Measurements from ENCODE around the gene THOC6. TPM values are rescaled to one million over a fixed set of nuclear protein-coding genes. Genes with fewer than 3 reads are reported as not detected.

The THOC6 gene
- total RNA-seq, 8 experiments from 2014 or later = 6.8 to 32.1 (median 14.0) TPM

DNA sequence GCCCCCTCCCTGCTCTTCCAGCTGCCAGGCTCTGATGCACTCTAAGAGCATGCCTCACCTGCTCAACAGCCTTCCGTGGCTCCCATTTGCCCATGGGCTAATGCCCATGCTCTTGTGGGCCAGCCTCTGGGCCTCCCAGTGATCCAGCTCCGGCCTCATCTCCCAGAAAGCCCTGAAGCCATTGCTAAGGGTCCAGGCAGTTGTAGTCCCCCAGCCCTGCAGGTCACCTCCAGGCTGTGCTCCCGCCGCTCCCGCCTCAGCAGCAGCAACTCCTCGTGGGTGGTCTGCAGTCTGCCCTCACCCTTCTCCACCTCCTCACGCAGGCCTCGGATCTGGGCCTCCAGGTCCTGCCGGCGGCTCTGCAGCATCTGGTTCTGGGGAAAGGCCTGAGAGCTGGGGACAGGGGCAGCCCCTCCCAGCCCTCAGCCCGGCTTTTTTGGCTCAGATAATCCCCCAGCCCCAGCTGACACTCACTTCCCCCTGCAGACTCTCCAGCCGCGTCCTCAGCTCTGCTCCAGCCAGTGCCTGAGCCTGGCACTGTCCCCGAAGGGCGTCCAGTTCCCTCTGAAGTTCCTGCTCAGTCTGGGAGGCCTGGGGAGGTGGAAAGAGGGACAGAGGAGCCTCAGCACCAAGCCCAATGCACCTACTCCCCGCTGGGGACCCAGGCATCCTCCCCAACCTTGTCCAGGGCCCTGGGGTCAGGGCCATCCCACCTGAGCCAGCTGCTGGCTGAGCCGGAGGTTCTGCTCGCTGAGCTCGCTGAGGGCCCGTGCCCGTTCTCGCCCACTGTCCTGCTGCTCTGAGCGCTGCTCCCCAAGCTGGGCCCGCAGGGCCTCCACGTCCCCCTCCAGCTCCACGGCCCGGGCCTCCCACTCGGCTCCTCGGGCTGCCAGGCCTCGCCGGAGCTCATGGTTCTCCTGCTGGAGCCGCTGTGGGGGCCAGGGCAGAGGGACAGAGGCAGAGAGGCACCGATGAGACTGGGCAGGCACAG, 6.7 kb downstream of the THOC6 start:
- in situ Hi-C loops (cut with MboI; ENCODE audit: low pct_unique_long_range_greater_than_20kb in 2 of 9, low sequenced_read_pairs in 9 of 9, unreplicated experiment in 9 of 9) = loop anchor here in 1 of 9 experiments (25.0 kb wide), 1 partner anchor 107 kb away; the partner anchor contains the start of gene ZNF213
- 45 to 100% (median 60%) methylated on average over 1 to 14 of the region's 33 CpGs; no CpG with 5 or more reads in 5 of the 10 experiments for WGBS, 10 experiments
- Histone ChIP-seq H3K27ac (no peak overlapping the region), H3K4me3 (no peak overlapping the region), H3K4me1 (replicated peaks in 1 of 2) (peaks cover 3 to 9% of the 10 kb centered on the region in 2 donors)
- no peak for ATAC-seq (replicated peaks in 6 of 8)

DNA sequence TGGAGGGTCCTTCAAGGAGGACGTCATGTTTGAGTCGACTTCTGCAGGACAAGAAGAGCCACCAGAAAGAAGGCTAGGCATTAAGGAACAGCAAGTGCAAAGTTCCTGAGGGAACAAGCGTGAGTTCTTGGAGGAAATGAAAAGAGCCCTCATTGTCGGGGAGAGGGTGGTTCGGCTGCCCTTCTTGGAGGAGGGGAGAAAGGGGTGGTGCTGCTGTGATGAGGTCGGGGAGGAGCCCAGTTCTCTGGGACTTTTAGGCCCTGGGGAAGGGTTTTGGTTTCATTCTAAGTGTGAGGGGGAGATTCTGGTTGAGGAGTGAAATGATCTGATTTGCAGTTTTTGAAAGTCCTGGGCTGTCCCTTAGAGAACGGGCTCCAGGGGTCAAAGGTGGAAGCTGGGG, 8.8 kb downstream of the THOC6 start:
- H3K27ac ChIP-seq = no peak overlapping the region
- no peak for ATAC-seq (replicated peaks in 6 of 8)
- no peak overlapping the region for H3K4me3 ChIP-seq
- in situ Hi-C loops (cut with MboI; ENCODE audit: low pct_unique_long_range_greater_than_20kb in 2 of 9, low sequenced_read_pairs in 9 of 9, unreplicated experiment in 9 of 9) = loop anchor here in 1 of 9 experiments (25.0 kb wide), 1 partner anchor 105 kb away; the partner anchor contains the start of gene ZNF213
- WGBS, 10 experiments = 0 to 90% (median 31%) methylated on average over 1 to 4 of the region's 7 CpGs; no CpG with 5 or more reads in 3 of the 10 experiments
- peaks cover 3 to 9% of the 10 kb centered on the region in 2 donors for H3K4me1 ChIP-seq (replicated peaks in 1 of 2)

DNA sequence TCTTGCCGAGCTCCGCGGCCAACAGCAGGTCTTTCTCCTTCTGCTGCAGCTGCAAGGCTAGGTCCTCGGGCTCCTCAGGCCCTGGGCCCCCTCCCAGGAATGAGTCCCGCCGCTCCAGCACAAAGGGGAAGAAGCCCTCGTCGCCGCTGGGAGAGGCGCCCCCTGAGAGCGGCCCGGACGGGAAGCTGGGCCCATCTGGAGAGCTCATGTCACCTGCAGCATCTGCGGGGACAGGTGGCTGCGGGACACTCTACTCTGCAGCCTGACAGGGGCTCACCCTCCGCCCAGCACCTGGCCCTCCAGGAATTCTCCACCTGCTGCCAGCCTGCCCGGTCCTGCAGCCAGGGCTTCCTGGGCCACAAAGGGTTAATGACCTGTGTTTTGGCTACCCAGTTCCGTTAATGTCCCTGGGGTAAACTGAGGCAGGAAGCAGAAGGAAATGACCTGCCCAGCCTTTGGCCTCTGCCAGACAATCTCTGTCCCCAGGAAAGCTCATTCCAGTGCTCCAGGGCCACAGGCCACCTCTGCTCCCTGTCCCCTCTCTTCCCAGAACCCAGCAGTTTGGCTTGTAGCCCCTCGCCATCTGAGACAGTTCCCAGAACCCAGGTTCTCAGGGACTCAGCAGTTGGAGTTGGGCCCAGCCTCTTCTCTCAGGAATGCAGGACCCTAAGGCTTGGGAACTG, 11.6 kb downstream of the THOC6 start:
- 20 to 100% (median 60%) methylated on average over 1 to 11 of the region's 19 CpGs; no CpG with 5 or more reads in 5 of the 10 experiments for WGBS, 10 experiments
- H3K4me1 ChIP-seq (replicated peaks in 1 of 2) = no peaks in the 10 kb centered on the region
- in situ Hi-C loops (cut with MboI; ENCODE audit: low pct_unique_long_range_greater_than_20kb in 2 of 9, low sequenced_read_pairs in 9 of 9, unreplicated experiment in 9 of 9) = loop anchor here in 1 of 9 experiments (25.0 kb wide), 1 partner anchor 102 kb away; the partner anchor contains the start of gene ZNF213
- no peak overlapping the region for H3K4me3 ChIP-seq
- H3K27ac ChIP-seq = no peak overlapping the region
- ATAC-seq (replicated peaks in 6 of 8) = no peak

DNA sequence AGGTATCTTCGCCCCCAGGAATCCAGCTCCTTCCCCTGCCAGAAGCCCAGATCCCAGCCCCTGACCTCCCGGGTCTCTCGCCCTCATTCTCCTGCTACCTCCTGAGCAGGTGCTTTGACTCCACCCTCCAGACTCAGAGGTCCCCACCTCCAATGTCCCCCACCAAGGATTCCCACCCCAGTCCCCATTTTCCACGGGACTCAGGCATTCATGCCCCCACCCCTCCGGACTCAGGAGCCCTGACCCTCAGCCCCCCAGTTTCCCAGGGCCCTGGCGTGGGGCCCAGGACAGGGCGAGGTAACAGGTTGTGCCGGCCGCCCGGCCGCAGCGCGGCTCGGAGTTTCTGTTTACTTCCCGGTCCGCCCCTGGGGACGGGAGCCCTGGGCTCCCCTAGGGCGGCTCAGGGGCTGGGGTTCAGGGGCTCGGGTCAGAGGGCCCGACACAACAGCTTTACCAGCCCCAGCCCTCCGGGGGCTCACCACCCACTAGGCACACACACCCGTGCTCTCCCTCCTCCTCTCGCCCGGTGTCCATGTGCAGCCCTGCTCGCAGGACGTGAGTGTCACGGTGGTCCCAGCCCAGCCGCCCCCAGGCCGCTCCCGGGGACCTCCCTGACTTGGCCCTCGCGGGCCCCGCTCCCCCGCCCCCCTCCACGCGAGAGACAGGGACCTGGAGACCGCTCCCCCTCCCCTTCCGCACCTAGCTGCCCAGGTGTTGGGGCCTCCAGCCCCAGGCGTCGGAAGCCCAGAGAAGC, 12.3 kb downstream of the THOC6 start:
- no peaks in the 10 kb centered on the region for H3K4me1 ChIP-seq (replicated peaks in 1 of 2)
- WGBS, 10 experiments = 10% methylated on average over 2 of the region's 40 CpGs; no CpG with 5 or more reads in 9 of the 10 experiments
- peak in 6 of 8 experiments; percentile 10 to 23 (median 16) for ATAC-seq (replicated peaks in 6 of 8)
- in situ Hi-C loops (cut with MboI; ENCODE audit: low pct_unique_long_range_greater_than_20kb in 2 of 9, low sequenced_read_pairs in 9 of 9, unreplicated experiment in 9 of 9) = loop anchor here in 1 of 9 experiments (25.0 kb wide), 1 partner anchor 101 kb away; the partner anchor contains the start of gene ZNF213
- H3K27ac ChIP-seq = no peak overlapping the region
- no peak overlapping the region for H3K4me3 ChIP-seq

DNA sequence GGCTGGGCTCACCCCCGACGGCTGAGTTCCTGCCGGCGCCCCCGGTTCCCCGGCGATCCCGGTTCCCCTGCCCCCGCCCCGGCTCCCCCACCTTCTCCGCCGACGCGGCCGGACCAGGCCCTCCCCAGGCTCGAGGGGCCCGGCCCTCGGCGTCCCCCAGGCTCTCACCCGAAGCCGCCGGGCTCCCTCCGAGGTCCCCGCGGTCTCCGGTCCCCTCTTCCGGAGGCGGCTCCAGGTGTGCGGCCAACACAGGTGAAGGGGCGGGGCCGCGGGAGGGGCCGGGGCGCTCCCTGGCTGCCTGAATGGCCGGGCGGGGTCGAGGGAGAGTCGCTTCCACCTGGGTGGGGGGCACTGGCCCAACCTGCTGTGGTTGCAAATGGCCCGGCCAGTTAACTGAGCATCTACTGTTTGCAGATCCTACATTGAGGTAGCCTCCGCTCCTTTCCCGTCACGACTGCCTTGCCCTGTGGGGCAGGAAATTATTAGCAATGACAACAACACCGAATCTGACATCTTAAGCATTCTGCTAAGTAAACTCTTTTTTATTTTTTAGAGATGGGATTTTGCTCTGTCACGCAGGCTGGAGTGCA, 13.0 kb downstream of the THOC6 start, which contains the start of gene BICDL2:
BICDL2 (minus strand) TSS at position 219 of the 590 bp plus-strand sequence. CDS start 1,448 bp downstream, outside the sequence.
- ATAC-seq (replicated peaks in 6 of 8) = peak in 2 of 8 experiments; percentile 7 to 9
- in situ Hi-C loops (cut with MboI; ENCODE audit: low pct_unique_long_range_greater_than_20kb in 2 of 9, low sequenced_read_pairs in 9 of 9, unreplicated experiment in 9 of 9) = loop anchor here in 1 of 9 experiments (25.0 kb wide), 1 partner anchor 100 kb away; the partner anchor contains the start of gene ZNF213
- Histone ChIP-seq H3K4me3 (no peak within 1 kb of the TSS), H3K4me1 (replicated peaks in 1 of 2) (no peaks in the 10 kb centered on the region), H3K27ac (no peak within 1 kb of the TSS)
- 10 to 100% (median 51%) methylated on average over 1 to 6 of the region's 44 CpGs; no CpG with 5 or more reads in 4 of the 10 experiments for WGBS, 10 experiments

DNA sequence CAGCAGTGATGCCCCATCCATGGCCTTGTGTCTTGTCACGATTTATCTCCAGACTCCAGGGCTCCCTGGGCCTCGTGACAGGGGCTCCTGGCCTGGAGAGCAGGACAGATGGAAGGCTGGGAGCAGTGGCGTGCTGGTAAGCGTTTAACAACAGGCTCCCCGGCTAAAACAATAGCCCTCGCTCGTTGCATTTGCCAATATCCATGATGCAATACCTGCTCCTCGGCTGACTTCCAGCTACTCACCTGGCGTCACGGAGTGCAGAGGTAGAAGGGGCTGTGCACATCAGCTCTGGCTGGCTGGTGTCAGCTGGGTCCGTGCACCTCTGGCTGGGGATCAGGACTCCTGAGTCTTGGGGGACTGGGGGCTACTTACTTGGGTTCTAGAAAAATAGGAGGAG, 14.4 kb downstream of the THOC6 start:
- Histone ChIP-seq H3K4me3 (no peak overlapping the region), H3K27ac (no peak overlapping the region), H3K4me1 (replicated peaks in 1 of 2) (no peaks in the 10 kb centered on the region)
- in situ Hi-C loops (cut with MboI; ENCODE audit: low pct_unique_long_range_greater_than_20kb in 2 of 9, low sequenced_read_pairs in 9 of 9, unreplicated experiment in 9 of 9) = loop anchor here in 1 of 9 experiments (25.0 kb wide), 1 partner anchor 99 kb away; the partner anchor contains the start of gene ZNF213
- WGBS, 10 experiments = 8 to 50% methylated on average over 1 to 2 of the region's 11 CpGs; no CpG with 5 or more reads in 8 of the 10 experiments
- peak in 4 of 8 experiments; percentile 12 to 32 (median 22) for ATAC-seq (replicated peaks in 6 of 8)

DNA sequence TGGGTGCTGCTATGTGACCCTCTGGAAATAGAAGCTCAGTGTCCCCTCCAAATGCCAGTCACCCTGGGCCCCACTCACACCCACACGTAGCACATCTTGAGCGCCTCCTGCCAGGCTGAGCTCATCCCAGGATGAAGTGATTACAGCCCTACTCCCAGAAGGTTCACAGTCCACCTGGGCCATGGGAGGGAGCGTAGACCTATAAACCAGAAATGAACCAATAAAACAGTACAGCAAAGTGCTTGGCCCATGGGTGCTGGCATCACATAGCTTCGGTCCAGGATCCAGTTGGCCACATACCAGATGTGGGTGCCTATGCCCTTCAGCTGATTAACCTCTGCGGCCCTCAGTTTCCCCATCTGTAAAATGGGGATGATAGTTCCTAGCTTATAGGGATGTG, 15.1 kb downstream of the THOC6 start:
- 60 to 83% (median 75%) methylated on average over 1 to 4 of the region's 5 CpGs; no CpG with 5 or more reads in 6 of the 10 experiments for WGBS, 10 experiments
- no peak overlapping the region for H3K4me3 ChIP-seq
- no peaks in the 10 kb centered on the region for H3K4me1 ChIP-seq (replicated peaks in 1 of 2)
- in situ Hi-C loops (cut with MboI; ENCODE audit: low pct_unique_long_range_greater_than_20kb in 2 of 9, low sequenced_read_pairs in 9 of 9, unreplicated experiment in 9 of 9) = loop anchor here in 1 of 9 experiments (25.0 kb wide), 1 partner anchor 98 kb away; the partner anchor contains the start of gene ZNF213
- ATAC-seq (replicated peaks in 6 of 8) = no peak
- H3K27ac ChIP-seq = no peak overlapping the region

DNA sequence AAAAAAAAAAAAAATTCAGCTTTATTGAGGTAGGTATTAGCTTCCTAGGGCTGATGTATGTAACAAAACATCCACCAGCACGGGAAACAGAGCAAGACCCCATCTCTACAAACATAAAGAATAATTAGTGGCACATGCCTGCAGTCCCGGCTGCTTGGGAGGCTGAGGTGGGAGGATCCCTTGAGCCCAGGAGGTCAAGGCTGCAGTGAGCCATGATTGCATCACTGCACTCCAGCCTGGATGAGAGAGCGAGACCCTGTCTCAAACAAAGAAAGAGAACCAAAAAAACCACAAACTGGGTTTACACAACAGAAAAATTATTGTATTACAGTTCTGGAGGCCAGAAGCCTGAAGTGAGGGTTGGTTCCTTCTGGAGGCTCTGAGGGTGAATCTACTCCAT, 18.5 kb downstream of the THOC6 start:
- WGBS, 10 experiments = 19 to 100% (median 64%) methylated on average over 1 to 3 of the region's 3 CpGs; no CpG with 5 or more reads in 1 of the 10 experiments
- in situ Hi-C loops (cut with MboI; ENCODE audit: low pct_unique_long_range_greater_than_20kb in 2 of 9, low sequenced_read_pairs in 9 of 9, unreplicated experiment in 9 of 9) = loop anchor here in 1 of 9 experiments (25.0 kb wide), 1 partner anchor 95 kb away; the partner anchor contains the start of gene ZNF213
- Histone ChIP-seq H3K4me1 (replicated peaks in 1 of 2) (peaks cover 8 to 9% of the 10 kb centered on the region in 2 donors), H3K27ac (no peak overlapping the region), H3K4me3 (no peak overlapping the region)
- ATAC-seq (replicated peaks in 6 of 8) = no peak

DNA sequence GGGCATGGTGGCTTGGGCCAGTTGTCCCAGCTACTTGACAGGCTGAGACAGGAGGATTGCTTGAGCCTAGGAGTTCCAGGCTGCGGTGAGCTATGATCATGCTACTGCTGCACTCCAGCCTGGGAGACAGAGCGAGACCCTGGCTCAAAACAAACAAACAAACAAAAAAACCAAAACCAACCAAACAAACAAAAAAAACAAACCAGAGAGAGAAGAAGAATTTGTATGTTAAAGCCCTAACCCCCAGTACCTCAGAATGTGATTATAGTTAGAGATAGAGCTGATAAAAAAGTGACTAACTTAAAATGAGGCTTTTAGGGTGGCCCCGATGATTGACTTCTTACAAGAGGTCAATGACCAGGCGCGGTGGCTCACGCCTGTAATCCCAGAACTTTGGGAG, 20.9 kb downstream of the THOC6 start:
- peaks cover 8 to 9% of the 10 kb centered on the region in 2 donors for H3K4me1 ChIP-seq (replicated peaks in 1 of 2)
- no peak overlapping the region for H3K27ac ChIP-seq
- 77 to 100% (median 93%) methylated on average over 1 to 6 of the region's 6 CpGs; no CpG with 5 or more reads in 2 of the 10 experiments for WGBS, 10 experiments
- in situ Hi-C loops (cut with MboI; ENCODE audit: low pct_unique_long_range_greater_than_20kb in 2 of 9, low sequenced_read_pairs in 9 of 9, unreplicated experiment in 9 of 9) = loop anchor here in 1 of 9 experiments (25.0 kb wide), 1 partner anchor 93 kb away; the partner anchor contains the start of gene ZNF213
- ATAC-seq (replicated peaks in 6 of 8) = no peak
- no peak overlapping the region for H3K4me3 ChIP-seq

DNA sequence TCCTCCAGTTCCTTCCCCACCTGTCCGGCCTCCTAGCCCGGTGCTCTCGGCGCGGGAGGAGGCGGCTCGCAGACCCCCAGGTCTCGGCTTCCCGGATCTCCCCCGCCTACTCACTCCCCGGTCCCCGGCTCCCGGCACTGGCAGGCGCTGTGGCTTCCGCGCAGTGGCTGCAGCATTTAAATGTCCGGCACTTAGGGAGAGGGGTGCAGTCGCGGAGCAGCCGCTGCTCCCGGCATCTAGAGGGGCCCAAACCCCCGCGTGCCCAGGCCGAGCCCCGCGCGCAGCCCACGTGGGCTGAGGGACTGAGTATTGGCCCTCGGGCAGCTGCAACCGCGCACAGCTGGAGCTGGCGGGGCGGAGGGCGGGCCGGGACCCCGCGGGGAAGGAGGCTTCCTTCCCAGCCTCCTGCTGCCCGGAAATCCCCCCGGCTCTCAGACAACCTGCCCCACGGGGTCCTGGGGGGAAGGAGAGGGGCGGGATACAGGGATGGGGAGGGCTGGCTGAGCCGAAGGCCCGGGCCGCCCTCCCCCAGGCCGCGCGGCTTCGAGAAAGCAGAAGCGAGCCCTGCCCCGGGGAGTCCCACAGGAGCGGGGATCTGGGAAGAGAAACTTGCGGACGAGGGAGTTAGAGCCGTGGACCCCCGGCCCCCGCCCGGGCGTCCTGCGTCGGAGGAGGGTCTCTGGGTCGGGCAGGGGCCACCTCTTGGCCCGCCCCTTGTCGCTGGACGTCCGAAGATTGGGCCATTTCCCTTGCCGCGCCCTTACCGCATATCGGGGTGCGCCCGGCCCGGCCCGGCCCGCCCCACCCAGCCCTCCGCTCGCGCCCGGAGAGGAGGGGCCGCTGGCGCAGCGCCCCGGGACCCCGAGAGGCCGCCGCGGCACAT, 22.2 kb downstream of the THOC6 start, which contains the start of gene MMP25:
MMP25 (plus strand) TSS at position 804 of the 883 bp plus-strand sequence. CDS start 357 bp downstream, outside the sequence.
- Histone ChIP-seq H3K4me3 (peak within 1 kb of the TSS in 4 of 5 donors; percentile 12 to 36 (median 18)), H3K4me1 (replicated peaks in 1 of 2) (peaks cover 8 to 9% of the 10 kb centered on the region in 2 donors)

More for the DNA sequence above, 22.2 kb downstream of the THOC6 start, which contains the start of gene MMP25:
- in situ Hi-C loops (cut with MboI; ENCODE audit: low pct_unique_long_range_greater_than_20kb in 2 of 9, low sequenced_read_pairs in 9 of 9, unreplicated experiment in 9 of 9) = loop anchor here in 1 of 9 experiments (25.0 kb wide), 1 partner anchor 91 kb away; the partner anchor contains the start of gene ZNF213
- peak; percentile 51 to 68 (median 62) for ATAC-seq (replicated peaks in 6 of 8)
- no peak within 1 kb of the TSS for H3K27ac ChIP-seq
- 0% methylated on average over 1 to 2 of the region's 86 CpGs; no CpG with 5 or more reads in 8 of the 10 experiments for WGBS, 10 experiments
